NCI-H69 (cell line): Measurements from ENCODE around the gene AHCYL2.
"Not testable (repeated sequence)": the region's sequence is repeated elsewhere in the genome, so short reads cannot be mapped to it uniquely, and the experiment has no call there.

Experiments
- DNase-seq: peaks from one replicate; lab custom pipeline; 2025; lab: John Stamatoyannopoulos, UW

AHCYL2 gene

DNA sequence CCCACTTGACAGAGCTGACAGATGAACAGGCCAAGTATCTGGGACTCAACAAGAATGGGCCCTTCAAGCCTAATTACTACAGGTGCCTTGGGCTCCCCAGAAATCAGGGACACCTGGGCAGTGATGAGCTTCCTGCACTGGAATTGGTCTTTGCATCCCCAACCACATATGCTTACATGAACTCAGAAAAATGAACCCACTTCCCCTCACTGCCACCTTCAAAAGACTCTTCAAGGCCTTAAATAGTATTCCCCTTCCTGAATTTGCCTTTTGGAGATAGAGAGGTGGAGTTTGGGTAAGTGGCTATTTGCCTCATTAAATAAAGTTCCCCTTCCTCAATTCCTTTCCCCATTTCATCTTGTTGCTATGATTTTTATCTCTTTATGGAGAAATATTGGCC lies 201.7 kb downstream of the AHCYL2 start:
- no peak for DNase-seq

DNA sequence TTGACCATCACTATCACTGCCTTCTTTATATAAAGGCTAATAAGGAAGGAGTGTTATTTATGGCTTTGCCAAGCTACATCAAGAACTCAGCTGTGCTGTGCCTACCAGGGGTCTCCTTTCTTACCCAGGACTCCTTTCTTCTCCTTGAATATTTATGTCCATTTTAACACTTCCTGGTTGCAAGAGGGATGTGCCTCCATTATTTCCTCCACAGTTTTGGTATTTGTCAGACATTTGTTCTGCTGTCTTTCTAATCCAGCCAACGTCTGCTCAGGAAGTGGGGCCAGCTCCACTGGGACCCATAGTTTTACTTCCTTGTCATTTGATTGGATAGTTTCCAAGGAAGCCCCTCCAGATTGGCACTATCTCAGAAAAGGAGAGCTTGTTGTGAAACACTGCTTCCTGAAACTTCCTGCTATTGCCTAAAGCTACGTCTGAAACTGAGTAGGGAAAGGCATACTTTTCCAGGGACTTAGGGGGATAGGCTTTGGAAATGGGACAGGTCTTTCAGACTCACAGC lies 202.8 kb downstream of the AHCYL2 start:
- DNase-seq = peak; percentile 20

DNA sequence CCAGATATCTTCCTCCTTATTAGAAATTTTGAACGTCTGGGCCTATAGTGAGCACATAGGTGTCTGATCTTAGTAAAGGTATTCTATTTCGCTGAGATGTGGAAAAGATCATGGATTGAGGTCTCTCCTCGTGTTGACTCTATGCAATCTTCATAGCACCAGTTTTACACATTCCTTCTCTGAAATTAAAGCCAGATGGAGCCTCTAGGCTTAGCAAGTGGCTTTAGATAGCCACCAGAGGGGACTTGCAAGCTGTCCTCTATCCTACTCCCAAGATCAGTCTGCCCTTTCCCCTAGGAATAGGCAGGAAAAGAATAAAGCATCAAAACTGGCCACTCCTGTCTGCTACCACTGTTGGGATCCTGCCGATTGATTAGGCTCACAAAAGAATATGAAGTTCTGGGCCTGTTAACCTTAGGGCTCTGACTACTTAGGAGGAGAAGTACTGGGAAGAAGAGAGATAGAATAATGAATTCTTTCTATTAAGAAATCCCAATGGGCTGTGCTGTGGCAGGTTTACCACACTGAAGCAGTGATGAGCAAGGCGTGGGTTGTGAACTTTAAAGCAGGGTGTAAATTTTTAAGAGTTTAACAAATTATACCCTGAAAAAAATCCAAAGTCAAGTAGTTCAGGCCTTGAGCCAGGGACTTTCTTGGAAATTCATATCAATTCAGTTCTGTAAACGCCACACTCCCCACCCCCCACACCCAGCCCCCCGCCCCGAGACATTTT lies 207.2 kb downstream of the AHCYL2 start:
- DNase-seq = no peak

DNA sequence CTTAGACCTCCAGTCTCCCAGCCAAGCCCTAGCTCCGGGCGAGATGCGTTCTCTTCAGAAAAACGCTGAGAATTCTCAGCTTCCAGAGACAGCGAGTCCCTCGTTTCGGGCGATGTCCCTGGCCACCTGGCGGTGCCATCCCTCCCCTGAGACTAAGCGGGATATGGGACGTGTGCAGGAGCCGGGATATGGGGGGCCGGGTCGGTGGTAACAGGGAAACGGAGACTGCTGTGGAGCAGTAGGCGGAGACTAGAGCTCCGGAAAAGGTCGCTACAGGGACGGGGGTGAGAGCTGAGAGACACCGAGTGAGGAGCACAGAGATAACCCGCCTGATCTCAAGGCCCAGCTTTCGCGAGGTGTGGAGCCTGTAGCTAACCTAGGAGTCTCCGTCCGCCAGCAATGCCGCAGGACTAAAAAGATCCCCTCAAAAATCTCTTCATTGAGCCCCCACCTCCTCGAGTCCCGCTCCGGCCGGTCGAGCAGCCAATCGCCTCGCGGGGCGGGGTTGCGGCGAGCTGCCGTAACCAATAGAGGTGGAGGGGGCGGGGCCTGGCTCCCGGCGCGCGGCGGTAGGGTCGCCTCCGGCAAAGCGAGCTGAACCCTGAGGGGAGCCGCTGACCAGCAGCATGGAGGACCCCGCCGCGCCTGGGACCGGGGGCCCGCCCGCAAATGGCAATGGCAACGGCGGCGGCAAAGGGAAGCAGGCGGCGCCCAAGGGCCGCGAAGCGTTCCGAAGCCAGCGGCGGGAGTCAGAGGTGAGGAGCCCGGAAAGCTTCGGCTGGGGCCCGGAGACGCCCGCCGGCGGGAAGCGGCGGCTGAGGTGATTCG lies 209.2 kb downstream of the AHCYL2 start, which contains the start of gene STRIP2:
TSS of gene STRIP2 (plus strand) at position 586 of the 828 bp plus-strand sequence. CDS start at position 627, 41 bp downstream.
- peak; percentile 95 for DNase-seq

DNA sequence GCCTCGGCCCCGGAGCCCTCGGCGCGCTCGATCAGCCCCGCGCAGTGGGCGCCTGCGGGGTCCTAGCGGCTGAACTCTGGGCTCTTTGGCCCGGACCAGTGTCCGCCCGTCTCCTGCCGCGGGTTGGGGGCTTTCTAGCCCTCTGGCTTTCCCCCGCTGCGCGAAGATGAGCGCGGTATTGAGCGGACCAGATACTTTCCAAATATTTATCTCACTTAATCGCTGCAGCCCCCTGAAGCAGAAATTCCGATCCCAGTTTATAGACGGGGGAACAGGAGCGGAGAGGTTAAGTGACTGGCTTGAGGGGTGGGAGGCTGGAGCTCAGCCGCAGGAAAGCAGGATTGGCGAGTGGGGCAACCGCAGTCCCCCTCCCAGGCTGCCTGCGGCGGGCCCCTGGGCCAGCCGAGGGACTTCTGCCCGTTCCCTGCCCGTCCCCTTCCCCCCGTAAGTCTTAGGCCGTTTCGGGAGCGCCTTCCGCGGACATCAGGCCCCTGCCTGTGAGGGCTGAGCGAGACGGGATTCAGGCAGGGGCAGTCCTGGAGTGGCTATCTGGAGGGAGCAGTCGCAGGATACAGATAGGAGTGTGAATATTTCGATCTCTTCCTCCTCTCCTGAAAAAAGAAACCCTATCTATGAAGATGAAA lies 210.0 kb downstream of the AHCYL2 start:
- DNase-seq = peak; percentile 57

DNA sequence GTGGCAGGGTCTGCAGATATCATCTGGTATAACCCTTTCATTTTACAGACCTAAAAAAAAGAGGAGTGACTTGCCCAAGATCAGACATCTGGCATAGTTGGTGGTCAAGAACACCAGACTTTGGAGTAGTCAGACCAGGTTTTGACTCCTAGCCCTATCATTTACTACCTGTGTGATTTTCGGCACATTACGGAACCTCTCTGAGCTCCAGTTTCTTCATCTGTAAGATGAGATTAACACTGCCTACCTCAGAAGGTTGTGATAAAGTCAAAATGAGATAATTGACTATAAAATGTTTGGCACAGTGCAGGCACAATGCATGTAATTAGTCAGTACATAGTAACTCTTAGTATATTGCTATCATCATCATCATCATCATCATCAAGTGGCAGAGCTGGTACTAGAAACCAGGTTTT lies 210.6 kb downstream of the AHCYL2 start:
- no peak for DNase-seq

DNA sequence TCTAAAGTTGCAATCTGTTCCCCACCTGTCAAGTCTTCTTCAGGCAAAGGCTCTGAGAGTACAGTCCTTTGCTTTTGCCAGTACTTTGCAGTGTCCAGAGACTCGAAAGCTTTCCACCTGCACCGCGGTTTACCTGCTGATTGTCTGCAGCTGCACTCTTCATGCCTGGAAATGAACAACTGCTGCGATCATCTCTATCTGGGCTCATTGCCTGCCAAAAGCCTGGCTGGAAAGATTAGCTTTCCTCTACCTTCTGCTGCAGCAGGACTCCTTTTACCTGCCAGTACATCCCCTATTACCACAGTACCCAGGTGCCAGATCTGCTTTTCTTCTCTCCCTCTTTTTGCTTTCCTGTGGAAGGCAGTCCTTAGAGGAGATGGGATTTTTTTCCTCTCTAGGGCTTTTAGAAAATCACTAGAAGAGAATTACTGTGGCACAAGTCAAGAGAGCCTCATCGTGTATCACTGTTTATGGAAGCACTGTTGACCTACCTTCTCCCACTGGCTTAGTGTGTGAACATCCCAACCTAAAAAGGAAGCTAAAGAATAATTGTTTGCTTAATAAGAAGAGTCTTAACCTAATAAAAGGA lies 211.6 kb downstream of the AHCYL2 start:
- DNase-seq = peak; percentile 61

DNA sequence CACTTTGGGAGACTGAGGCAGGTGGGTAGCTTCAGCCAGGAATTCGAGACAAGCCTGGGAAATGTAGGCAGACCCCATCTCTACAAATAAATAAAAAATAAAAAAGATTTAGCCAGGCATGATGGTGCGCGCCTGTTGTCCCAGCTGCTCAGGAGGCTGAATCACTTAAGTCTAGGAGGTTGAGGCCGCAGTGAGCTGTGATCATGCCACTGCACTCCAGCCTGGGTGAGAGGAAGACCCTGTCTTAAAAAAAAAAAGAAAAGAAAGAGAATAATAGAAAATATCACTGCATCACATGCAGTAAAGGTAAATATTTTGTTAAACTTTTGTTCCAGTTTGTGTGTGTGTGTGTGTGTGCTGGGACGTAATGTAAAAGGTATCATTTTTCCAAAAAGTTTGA lies 212.4 kb downstream of the AHCYL2 start:
- DNase-seq = no peak

DNA sequence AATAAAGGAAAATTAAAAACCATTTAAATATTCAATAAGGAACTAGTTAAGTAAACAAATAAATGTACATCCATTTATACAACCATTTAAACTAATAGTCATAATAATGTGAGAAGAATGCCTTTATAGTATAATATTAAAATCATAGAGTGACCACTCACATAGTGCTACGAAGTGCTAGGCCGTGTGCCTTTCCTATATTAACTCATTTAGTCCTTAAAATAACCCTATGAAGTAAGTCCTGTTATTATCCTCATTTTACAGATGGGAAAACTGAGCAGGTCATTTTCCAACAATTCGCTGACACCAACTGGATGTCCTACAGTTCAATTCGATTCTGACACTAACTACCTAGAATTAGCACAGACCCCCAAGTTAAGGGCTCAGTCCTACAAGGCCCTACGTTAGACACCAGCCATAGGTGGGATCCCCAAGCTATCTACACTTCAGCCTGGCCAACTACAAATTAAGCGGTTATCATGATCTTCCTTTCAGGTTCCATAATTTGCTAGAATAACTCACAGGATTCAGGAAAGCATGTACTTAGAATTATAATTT lies 213.5 kb downstream of the AHCYL2 start:
- DNase-seq = no peak

DNA sequence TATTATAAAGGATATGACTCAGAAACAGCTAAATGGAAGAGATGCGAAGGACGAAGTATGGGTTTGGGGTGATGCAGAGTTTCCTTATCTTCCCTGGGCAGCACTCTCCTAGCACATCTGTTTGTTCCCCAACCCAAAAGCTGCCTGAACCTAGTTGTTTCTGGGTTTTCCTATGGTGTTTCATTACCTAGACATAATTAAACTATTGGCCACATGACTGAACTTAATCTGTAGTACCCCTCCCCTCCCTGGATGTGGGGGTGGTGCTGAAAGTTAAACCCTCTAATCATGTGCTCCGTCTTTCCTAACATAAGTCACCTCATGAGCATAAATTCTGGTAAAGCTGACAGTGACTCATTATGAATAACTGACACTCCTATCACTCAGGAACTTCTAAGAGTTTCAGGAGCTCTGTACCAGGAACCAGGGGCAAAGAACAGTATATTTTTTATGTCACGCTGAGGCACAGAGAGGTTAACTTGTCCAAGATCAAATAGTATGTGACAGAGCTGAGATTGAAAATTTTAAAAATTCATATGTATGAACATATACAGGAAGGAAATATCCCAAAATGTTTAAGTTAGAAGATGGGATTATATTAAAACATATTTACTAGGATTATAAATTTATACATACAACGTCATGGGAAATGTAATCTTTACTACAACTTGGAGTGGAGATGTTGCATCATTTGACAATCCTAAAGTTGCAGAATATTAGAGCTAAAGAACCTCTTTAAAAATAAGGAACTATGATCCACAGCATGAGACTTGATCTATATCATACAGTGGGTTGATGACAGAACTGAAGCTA lies 214.2 kb downstream of the AHCYL2 start:
- DNase-seq = peak; percentile 52

DNA sequence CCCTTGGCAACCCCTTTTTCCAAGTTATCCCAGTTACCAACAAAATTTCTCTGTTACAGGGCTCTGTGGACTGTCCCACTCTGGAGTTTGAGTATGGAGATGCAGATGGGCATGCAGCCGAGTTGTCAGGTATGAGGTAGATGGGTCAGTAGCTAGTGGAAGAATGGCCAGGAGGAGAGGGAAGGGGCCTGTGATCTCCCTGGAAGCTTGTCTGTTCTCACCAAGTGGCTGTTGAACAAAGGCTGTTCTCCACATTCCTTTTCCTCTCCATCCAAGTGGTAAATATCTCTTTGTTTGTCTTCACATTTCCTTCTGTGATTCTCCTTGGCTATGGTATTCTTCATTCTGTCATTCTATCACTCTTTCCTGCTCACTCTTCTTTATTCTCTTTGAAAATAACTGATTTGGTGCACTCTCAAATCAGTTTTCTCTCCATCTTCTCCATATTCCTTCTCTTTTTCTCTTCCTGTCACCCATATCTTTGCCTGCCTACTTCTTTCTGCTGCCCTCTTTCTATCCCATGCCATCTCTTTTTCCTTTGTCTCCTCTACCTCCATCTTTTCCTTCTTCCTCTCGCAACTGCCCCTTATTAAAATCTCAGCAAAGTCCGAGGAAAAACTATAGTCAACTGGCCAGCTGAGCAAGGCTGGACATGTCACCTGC lies 215.3 kb downstream of the AHCYL2 start:
- DNase-seq = no peak

DNA sequence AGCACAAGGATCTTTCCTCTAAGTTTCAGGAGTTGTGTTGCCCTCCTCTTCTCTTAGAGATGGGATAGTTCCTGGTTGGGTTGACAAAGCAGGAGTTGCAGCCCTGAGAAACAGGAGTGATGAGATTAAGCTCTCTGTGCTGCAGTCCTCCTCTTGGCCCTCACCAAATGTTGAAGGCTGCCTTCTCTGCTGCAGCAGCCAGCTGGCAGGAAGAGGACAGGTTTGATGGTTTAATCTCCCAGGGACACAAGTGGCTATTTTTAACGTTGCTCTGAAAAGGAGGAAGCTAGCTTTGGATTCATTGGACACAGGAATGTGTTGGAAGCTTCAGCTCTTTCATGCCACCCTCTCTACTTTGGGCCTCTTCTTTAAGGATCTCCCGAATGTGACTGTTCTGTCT lies 218.8 kb downstream of the AHCYL2 start:
- no peak for DNase-seq

DNA sequence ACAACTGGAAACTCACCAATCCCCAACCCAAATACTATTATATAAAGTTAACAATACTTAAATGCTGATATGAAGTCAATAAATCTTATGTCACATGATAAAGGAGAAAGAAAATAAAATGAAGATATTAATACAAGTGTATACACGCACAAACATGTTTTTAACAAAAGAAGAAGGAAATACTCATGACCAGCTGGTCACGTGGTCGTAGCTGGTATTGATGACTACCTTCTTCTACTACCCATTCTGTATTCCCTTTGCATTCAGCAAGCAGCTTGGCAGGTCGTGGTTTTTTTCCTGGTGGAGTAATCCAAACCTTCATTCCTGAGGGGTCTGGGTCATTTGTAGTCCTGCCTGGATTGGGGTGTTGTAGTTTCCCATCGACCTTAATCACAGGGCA lies 219.9 kb downstream of the AHCYL2 start:
- not testable (repeated sequence) for DNase-seq

DNA sequence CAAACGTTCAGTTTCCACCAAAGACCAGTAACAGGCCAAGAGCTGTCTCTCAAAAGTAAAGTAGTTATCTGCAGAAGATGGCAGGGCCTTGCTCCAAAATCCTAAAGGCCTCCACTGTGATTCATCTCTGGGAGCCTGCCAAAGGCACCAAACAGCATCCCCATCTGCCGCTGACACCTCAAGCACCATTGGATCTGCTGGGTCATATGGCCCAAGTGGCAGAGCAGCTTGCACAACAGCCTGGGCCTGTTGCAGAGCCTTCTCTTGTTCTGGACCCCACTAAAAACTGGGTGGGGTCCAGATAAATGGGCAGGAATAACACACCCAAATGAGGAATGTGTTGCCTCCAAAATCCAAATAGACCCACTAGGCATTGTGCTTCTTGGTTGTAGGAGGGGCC lies 222.1 kb downstream of the AHCYL2 start:
- not testable (repeated sequence) for DNase-seq

DNA sequence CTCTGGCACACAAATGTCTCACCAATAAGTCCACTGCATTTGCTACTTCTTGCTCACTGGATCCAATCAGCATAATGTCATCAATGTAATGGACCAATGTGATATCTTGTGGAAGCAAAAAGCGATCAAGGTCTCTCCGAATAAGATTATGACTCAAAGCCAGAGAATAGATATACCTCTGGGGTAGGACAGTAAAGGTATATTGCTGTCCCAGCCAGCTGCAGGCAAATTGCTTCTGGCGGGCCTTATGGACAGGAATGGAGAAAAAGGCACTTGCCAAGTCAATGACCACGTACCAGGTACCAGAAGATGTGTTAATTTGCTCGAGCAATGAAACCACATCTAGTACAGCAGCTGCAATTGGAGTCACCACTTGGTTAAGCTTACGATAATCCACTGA lies 222.6 kb downstream of the AHCYL2 start:
- DNase-seq = not testable (repeated sequence)

DNA sequence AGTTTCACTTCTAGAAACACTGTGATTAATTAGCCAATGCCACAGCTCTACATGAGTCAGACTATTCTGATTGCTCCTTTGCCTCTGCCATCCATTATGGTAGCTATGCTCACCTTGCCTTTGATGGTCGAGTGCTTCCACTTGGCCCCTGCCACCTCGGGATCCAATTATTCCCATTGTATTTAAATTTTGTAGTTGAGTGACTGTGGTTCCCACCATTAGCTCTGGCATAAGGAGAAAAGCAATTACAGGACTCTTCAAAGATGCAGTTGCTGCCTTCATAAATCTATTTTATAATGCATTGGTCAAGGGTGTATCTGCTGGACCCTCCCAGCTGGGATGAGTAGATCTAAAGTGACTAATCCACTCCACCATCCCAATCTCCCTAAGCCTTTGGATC lies 223.8 kb downstream of the AHCYL2 start:
- DNase-seq = not testable (repeated sequence)

DNA sequence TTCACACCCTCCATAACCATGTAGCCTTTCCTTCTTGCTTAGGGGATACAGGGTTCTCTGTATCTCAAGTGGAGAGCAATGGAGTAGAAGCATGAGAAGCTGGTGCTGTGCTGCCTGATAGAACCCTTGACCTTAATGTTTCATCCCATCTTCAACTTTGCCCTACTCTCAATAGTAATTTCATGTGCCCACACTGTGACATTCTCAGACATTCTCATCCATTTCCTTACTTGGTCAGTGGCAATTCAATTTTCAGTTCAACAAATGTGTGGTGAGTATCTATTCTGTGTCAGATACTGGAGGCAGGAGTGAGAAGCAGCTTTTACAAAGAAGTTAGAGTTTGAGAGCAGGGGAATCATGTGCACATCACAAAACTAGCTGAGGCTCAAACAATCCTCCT lies 225.5 kb downstream of the AHCYL2 start:
- no peak for DNase-seq

DNA sequence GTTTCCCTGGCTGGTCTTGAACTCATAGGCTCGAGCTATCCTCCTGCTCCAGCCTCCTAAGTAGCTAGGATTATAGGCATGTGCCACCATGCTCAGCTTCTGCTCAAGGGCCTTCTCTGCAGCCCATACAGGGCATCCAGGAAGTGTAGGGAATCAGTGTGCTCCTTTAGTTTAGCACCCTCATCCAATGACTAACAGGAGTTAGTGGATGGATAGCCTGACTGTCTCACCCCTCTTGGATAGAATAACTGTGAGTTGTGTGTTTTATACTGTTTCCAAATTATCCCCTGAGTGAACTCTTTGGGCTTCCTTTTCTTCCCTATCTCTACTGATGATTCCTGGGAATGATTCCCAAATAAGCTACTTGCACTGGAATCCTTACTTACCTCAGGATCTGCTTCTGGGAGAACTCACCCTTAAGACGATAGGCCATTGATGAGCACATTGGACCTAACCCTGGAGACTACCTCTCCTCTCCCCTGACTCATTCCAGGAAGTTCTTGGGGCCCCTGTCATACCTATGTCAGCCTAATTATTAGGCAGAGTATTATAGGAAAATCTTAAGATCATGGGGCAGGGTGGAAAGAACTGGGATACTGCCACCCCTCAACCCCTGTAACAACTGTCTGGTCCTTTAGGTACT lies 227.9 kb downstream of the AHCYL2 start:
- no peak for DNase-seq

DNA sequence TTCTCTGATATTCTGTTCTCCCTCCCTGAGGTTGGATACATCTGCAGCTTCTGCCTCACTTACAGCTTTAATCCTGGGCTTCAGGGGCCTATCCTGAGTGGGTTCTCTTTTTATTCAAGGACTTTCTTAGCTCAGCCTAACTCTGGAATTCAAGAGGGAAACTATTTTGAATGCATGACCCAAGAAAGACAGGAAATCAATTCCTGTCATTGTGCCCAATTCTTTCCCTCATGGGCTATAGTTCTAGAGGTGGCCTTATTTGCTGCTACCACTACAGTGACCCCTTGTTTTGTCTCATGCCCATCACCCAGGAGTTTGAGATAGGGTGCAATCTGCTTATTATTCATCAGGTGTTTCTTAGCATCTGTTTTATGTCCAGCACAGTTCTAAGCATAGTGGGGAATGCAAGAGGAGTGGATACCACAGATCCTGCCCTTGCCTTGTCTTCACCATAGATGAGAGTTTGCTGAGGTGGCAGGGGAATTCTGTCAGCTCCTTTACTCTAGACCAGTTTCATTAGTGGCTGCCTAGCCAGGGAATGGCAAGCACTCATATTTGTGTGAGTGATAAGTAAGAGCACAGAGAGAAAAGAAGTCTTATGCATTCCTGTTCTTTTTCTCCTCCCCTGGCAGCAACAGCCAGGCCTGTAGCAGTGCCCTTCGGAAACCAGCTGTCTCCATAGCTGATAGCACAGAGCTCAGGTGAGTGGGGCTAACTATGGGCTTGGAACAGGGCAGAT lies 228.8 kb downstream of the AHCYL2 start:
- no peak for DNase-seq
